IMR-90 (cell line): ENCODE results near the gene RAD51B. TPM values are rescaled to one million over a fixed set of nuclear protein-coding genes. Genes with fewer than 3 reads are reported as not detected.

ENCODE experiments used
- ATAC-seq: fragments of 200-7000 bp; cut with Tn5 transposase; 2 replicates; pipeline ENCODE4 v1.9.1; 2020; ENCODE audit warnings: low read depth, mild to moderate bottlenecking, moderate library complexity
- BruUV-seq: library from RNA; stranded (reverse); fragments of 400-500 nt; replicated peaks from 2 replicates; lab custom pipeline; 2021; lab: Mats Ljungman, UMichigan
- CTCF ChIA-PET: fragments of 300-600 bp; formaldehyde crosslinking; extraction: SDS; loops from one replicate; lab custom pipeline; 2021; ENCODE audit warnings: antibody characterized with exemption; lab: Yijun Ruan, JAX
- POLR2A ChIA-PET: fragments of 300-600 bp; sonication (Branson Sonifier 250); formaldehyde crosslinking; loops from one replicate; lab custom pipeline; 2022; ENCODE audit warnings: antibody characterized with exemption; ENCODE audit not compliant: unreplicated experiment; lab: Charles Lee
- DNase-seq: peaks from one replicate; pipeline ENCODE4 v3.0.0; 2013
- H2AFZ ChIP-seq: replicated peaks from 2 replicates; pipeline ENCODE3; 2013; ENCODE audit warnings: low read length, mild to moderate bottlenecking; ENCODE audit not compliant: poor library complexity
- H2AK5ac ChIP-seq: 2 replicates; pipeline ENCODE4 v1.6.1; 2013; ENCODE audit warnings: low read depth, low read length, inconsistent platforms
- H2AK9ac ChIP-seq: replicated peaks from 2 replicates; pipeline ENCODE3; 2013; ENCODE audit warnings: mild to moderate bottlenecking, low read depth, low read length, moderate library complexity; ENCODE audit not compliant: poor library complexity
- H2BK120ac ChIP-seq: 2 replicates; pipeline ENCODE4 v1.6.1; 2013; ENCODE audit warnings: low read depth, low read length, inconsistent platforms
- H2BK15ac ChIP-seq: 3 replicates; pipeline ENCODE4 v1.6.1; 2013; ENCODE audit warnings: low read depth, low read length, inconsistent platforms
- H2BK20ac ChIP-seq: 2 replicates; pipeline ENCODE4 v1.6.1; 2013; ENCODE audit warnings: low read depth, mild to moderate bottlenecking, inconsistent platforms, low read length, moderate library complexity
- H2BK5ac ChIP-seq: 2 replicates; pipeline ENCODE4 v1.6.1; 2013; ENCODE audit warnings: mild to moderate bottlenecking, low read depth, low read length, inconsistent platforms; ENCODE audit not compliant: poor library complexity, severe bottlenecking
- H3K14ac ChIP-seq: replicated peaks from 2 replicates; pipeline ENCODE4 v1.6.1; 2013; ENCODE audit warnings: low read depth, low read length, inconsistent platforms
- H3K18ac ChIP-seq: 2 replicates; pipeline ENCODE4 v1.6.1; 2013; ENCODE audit warnings: low read depth, low read length, control low read depth
- H3K23ac ChIP-seq: 2 replicates; pipeline ENCODE4 v1.6.1; 2013; ENCODE audit warnings: low read depth, low read length, inconsistent platforms
- H3K27ac ChIP-seq: 2 replicates; pipeline ENCODE4 v1.5.1; 2013; ENCODE audit warnings: mild to moderate bottlenecking, control low read depth, low read length; ENCODE audit not compliant: insufficient read depth
- H3K27me3 ChIP-seq: 2 replicates; pipeline ENCODE4 v1.6.1; 2013; ENCODE audit warnings: low read length; ENCODE audit not compliant: control insufficient read depth, insufficient read depth
- H3K36me3 ChIP-seq: 2 replicates; pipeline ENCODE4 v1.6.1; 2013; ENCODE audit warnings: low read length, mixed read lengths; ENCODE audit not compliant: control insufficient read depth, insufficient read depth
- H3K4ac ChIP-seq: 2 replicates; pipeline ENCODE4 v1.6.1; 2013; ENCODE audit warnings: low read depth, low read length, inconsistent platforms
- H3K4me1 ChIP-seq: 2 replicates; pipeline ENCODE4 v1.6.1; 2013; ENCODE audit warnings: low read length, mixed read lengths; ENCODE audit not compliant: control insufficient read depth, insufficient read depth
- H3K4me2 ChIP-seq: 2 replicates; pipeline ENCODE4 v1.6.1; 2013; ENCODE audit warnings: low read depth, mild to moderate bottlenecking, control low read depth, low read length, moderate library complexity
- H3K4me3 ChIP-seq: 2 replicates; pipeline ENCODE4 v1.5.1; 2013; ENCODE audit warnings: low read depth, mild to moderate bottlenecking, control low read depth, low read length, moderate library complexity; ENCODE audit not compliant: insufficient read depth
- H3K56ac ChIP-seq: 2 replicates; pipeline ENCODE4 v1.6.1; 2013; ENCODE audit warnings: low read length, inconsistent platforms; ENCODE audit not compliant: insufficient read depth; ENCODE audit errors: extremely low read depth
- H3K79me1 ChIP-seq, 2 experiments: 2 replicates each; pipeline ENCODE4 v1.6.1; 2013; ENCODE audit warnings: low read length in 2 of 2, inconsistent platforms in 1 of 2, low read depth in 1 of 2
- H3K9ac ChIP-seq: 2 replicates; pipeline ENCODE4 v1.6.1; 2013; ENCODE audit warnings: low read depth, low read length, control low read depth
- H3K9me1 ChIP-seq: 2 replicates; pipeline ENCODE4 v1.6.1; 2013; ENCODE audit warnings: low read length, inconsistent platforms; ENCODE audit not compliant: insufficient read depth
- H3K9me3 ChIP-seq: 2 replicates; pipeline ENCODE4 v1.6.1; 2013; ENCODE audit warnings: low read length; ENCODE audit not compliant: control insufficient read depth, insufficient read depth
- H4K20me1 ChIP-seq: 2 replicates; pipeline ENCODE4 v1.6.1; 2013; ENCODE audit warnings: low read length, inconsistent platforms; ENCODE audit not compliant: insufficient read depth
- H4K5ac ChIP-seq: 2 replicates; pipeline ENCODE4 v1.6.1; 2013; ENCODE audit warnings: mild to moderate bottlenecking, low read depth, low read length, control low read depth
- H4K8ac ChIP-seq, 2 experiments: 2 replicates each; pipeline ENCODE4 v1.6.1; 2013; ENCODE audit warnings: low read depth in 2 of 2, low read length in 2 of 2, control low read depth in 1 of 2, inconsistent platforms in 1 of 2
- H4K91ac ChIP-seq: 2 replicates; pipeline ENCODE4 v1.6.1; 2013; ENCODE audit warnings: low read depth, low read length, inconsistent platforms; ENCODE audit not compliant: insufficient read depth
- CHD1 ChIP-seq: IDR thresholded peaks from 2 replicates; pipeline ENCODE4 v1.6.1; 2012; ENCODE audit warnings: low read depth, low read length, improper control_type of control experiment
- CTCF ChIP-seq: conservative IDR thresholded peaks from 2 replicates; pipeline ENCODE4 v1.5.1; 2012; ENCODE audit warnings: mild to moderate bottlenecking, low read depth, low read length, improper control_type of control experiment
- MAFK ChIP-seq: IDR thresholded peaks from 2 replicates; pipeline ENCODE4 v1.6.1; 2012; ENCODE audit warnings: low read depth, low read length, improper control_type of control experiment
- MAZ ChIP-seq: IDR thresholded peaks from 2 replicates; pipeline ENCODE4 v1.6.1; 2012; ENCODE audit warnings: low read depth, mild to moderate bottlenecking, low read length, improper control_type of control experiment, moderate library complexity, borderline replicate concordance
- MXI1 ChIP-seq: IDR thresholded peaks from 2 replicates; pipeline ENCODE4 v1.6.1; 2012; ENCODE audit warnings: low read depth, mild to moderate bottlenecking, low read length, moderate library complexity, borderline replicate concordance
- RAD21 ChIP-seq: IDR thresholded peaks from 2 replicates; pipeline ENCODE4 v1.6.1; 2012; ENCODE audit warnings: low read length, improper control_type of control experiment
- RFX5 ChIP-seq: IDR thresholded peaks from 2 replicates; pipeline ENCODE4 v1.8.0; 2012; ENCODE audit warnings: low read depth, mild to moderate bottlenecking, low read length, moderate library complexity
- USF2 ChIP-seq: fragments of 150-350 bp; IDR thresholded peaks from 2 replicates; pipeline ENCODE4 v1.6.1; 2017; ENCODE audit warnings: mild to moderate bottlenecking, antibody characterized with exemption, low read length, low read depth
- WGBS, 2 experiments: methylation state at CpG; one replicate each; pipeline versions ENCODE4 v1.1.5 to v1.1.7; 2013; ENCODE audit warnings: missing lambda C conversion rate in 2 of 2; ENCODE audit not compliant: insufficient read length in 1 of 2; ENCODE audit errors: extremely low coverage in 2 of 2; 5-methylcytosine and 5-hydroxymethylcytosine counted together
- dilution Hi-C: fragments of 300-500 bp; cut with HindIII; formaldehyde crosslinking; loops from one replicate; pipeline ENCODE4 v1.14.3; 2018; ENCODE audit warnings: low sequenced_read_pairs; ENCODE audit not compliant: unreplicated experiment
- in situ Hi-C: fragments of 300-500 bp; cut with MboI; formaldehyde crosslinking; loops from 3 replicates; pipeline ENCODE4 v1.14.3; 2019; ENCODE audit warnings: low sequenced_read_pairs, inconsistent platforms, mixed read lengths
- intact Hi-C: fragments of 100-400 bp; cut with micrococcal nuclease; formaldehyde crosslinking; loops from 2 replicates; pipeline ENCODE4 v1.10.0; 2022
- polyA plus RNA-seq, 3 experiments: library from polyadenylated mRNA; depleted of rRNA; stranded (reverse); fragments of >200 nt; gene quantifications; 2 replicates each; pipeline ENCODE4 v1.2.3, GENCODE V29; 2012; ENCODE audit warnings: low replicate concordance in 1 of 3
- total RNA-seq: library from RNA; depleted of rRNA; stranded (reverse); fragments of >200 nt; gene quantifications from 2 replicates; pipeline ENCODE4 v1.2.3, GENCODE V29; 2012

RAD51B gene
- total and polyA plus RNA-seq, 2 of the 4 experiments (the other 2 are of a cell fraction) = 5.1 to 18.8 TPM

- Histone ChIP-seq H2AK9ac (no peak overlapping the region), H3K4ac (peak overlapping the region; percentile 88), H3K9me1 (peaks cover 22% of the 10 kb centered on the region), H3K36me3 (no peaks in the 10 kb centered on the region), H2BK120ac (peak overlapping the region; percentile 74), H3K23ac (no peak overlapping the region), H3K18ac (peak overlapping the region; percentile 79), H3K9ac (no peak overlapping the region), H3K9me3 (no peaks in the 10 kb centered on the region), H3K27me3 (no peaks in the 10 kb centered on the region), H4K8ac (peak overlapping the region; percentile 12 to 59; a peak in 3 of 4 replicates), H3K14ac (peak overlapping the region; percentile 21), H3K56ac (no peak overlapping the region; the same call in 1 of the 2 replicates), H4K5ac (peak overlapping the region; percentile 75; the same call in 1 of the 2 replicates), H3K79me1 (no peaks in the 10 kb centered on the region), H2BK15ac (peak overlapping the region; percentile 67; the same call in 2 of the 3 replicates), H3K4me2 (peak overlapping the region; percentile 59), H4K91ac (peak overlapping the region; percentile 46), H4K20me1 (no peaks in the 10 kb centered on the region), H3K4me1 (peaks cover 30% of the 10 kb centered on the region), H2AFZ (no peak overlapping the region), H2BK5ac (peak overlapping the region; percentile 61), H3K27ac (peak overlapping the region; percentile 31; the same call in 1 of the 2 replicates), H2AK5ac (peak overlapping the region; percentile 69; the same call in 1 of the 2 replicates), H3K4me3 (no peak overlapping the region), H2BK20ac (peak overlapping the region; percentile 71)
- WGBS, 2 experiments = no CpG with 5 or more reads among the region's 2 CpGs
- in situ Hi-C loops = loop anchor here (10.0 kb wide), 1 partner anchor 119 kb away; no protein-coding TSS in a partner anchor
- CTCF ChIA-PET = interaction anchor here (1.0 kb wide), 1 partner anchor 15 kb away, joined by 3 read pairs; no protein-coding TSS in a partner anchor
- dilution Hi-C loops = no loop called here
- POLR2A ChIA-PET = interaction anchor here (0.7 to 0.8 kb wide), 2 partner anchors 14 to 127 kb away, joined by 3 read pairs; partner anchors contain the start of gene ZFP36L1
- peak; percentile 18 for ATAC-seq
- no TSS peak for BruUV-seq
- TF ChIP-seq RFX5 (no peak), MAFK (no peak), MXI1 (no peak), RAD21 (no peak), CTCF (no peak), USF2 (no peak), MAZ (no peak), CHD1 (no peak)
- DNase-seq = peak; percentile 43
- intact Hi-C loops = loop anchor here (10.0 kb wide), 2 partner anchors 211 to 721 kb away; no protein-coding TSS in a partner anchor
Measured at GRCh38 chr14:68666236-68666635, 846.7 kb downstream of the RAD51B start.
